GM12873 (cell line): ENCODE results near the gene GPR35.

ENCODE experiments used
- TF ChIP-seq, protein P1 (sequence below): IDR thresholded peaks from 2 replicates; pipeline ENCODE4 v1.5.1; 2012; ENCODE audit warnings: low read depth, mild to moderate bottlenecking, moderate library complexity, low read length, control low read depth; ENCODE audit not compliant: insufficient read depth; ENCODE audit errors: missing control alignments

The GPR35 gene

DNA sequence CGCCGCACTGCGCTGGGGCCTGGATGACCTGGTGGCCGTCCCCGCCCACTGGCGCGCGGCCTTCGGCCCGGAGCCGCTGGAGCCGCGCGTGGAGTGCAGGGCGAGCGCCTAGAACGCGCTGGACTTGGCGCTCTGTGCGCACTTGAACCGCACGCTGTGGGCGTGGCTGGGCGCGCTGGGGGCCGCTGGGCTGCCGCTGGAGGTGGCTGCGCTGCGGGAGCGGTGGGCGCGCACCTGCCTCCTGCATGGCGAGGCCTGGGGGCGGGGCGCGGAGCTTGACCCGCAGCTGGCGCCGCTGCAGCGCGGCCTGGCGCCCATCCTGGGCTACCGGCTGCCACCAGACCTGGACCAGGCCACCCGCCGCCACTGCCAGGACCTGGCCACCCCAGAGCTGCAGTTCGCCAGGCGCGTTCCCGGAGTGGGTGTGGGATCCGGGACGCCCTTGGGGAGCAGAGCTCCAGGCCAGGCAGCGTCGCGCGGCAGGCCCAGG, 47.5 kb downstream of the GPR35 start:
- TF ChIP-seq, protein P1, sequence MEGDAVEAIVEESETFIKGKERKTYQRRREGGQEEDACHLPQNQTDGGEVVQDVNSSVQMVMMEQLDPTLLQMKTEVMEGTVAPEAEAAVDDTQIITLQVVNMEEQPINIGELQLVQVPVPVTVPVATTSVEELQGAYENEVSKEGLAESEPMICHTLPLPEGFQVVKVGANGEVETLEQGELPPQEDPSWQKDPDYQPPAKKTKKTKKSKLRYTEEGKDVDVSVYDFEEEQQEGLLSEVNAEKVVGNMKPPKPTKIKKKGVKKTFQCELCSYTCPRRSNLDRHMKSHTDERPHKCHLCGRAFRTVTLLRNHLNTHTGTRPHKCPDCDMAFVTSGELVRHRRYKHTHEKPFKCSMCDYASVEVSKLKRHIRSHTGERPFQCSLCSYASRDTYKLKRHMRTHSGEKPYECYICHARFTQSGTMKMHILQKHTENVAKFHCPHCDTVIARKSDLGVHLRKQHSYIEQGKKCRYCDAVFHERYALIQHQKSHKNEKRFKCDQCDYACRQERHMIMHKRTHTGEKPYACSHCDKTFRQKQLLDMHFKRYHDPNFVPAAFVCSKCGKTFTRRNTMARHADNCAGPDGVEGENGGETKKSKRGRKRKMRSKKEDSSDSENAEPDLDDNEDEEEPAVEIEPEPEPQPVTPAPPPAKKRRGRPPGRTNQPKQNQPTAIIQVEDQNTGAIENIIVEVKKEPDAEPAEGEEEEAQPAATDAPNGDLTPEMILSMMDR = no peak
